ENCODE measurements around the gene AMOT. TPM values are rescaled to one million over a fixed set of nuclear protein-coding genes. Genes with fewer than 3 reads are reported as not detected.

AMOT gene
- total RNA-seq, 1 experiment from 2014 or later: 4.0 TPM

GRCh38 chrX:112851161-112851779, 10.6 kb upstream of the AMOT start:
- ChIA-PET POLR2A (no interaction called here), CTCF (interaction anchor here (0.6 kb wide), 1 partner anchor 10 kb away, joined by 4 read pairs; no protein-coding TSS in a partner anchor)
- in situ Hi-C loops (cut with HindIII; ENCODE audit: low pct_unique_long_range_greater_than_20kb, low sequenced_read_pairs) (no loop called here), intact Hi-C loops (cut with micrococcal nuclease; ENCODE audit: unreplicated experiment) (no loop called here)
- DNase-seq (ENCODE audit: low read depth, low spot score) (no peak), ATAC-seq (no peak)
- Histone ChIP-seq H3K9me3 (ENCODE audit: control insufficient read depth, insufficient read depth, low read depth, low read length) (no peaks in the 10 kb centered on the region), H3K36me3 (ENCODE audit: control insufficient read depth, insufficient read depth, low read length) (no peaks in the 10 kb centered on the region), H3K4me3 (ENCODE audit: low read depth in 2 of 2, low read length in 2 of 2) (no peak overlapping the region), H3K27ac (ENCODE audit: low read length) (no peak overlapping the region), H3K4me1 (ENCODE audit: control insufficient read depth, insufficient read depth, low read length) (no peaks in the 10 kb centered on the region), H3K27me3 (ENCODE audit: control insufficient read depth, insufficient read depth, low read length) (no peaks in the 10 kb centered on the region)
- TF ChIP-seq POLR2AphosphoS5 (IDR thresholded peaks at IDR 0.05; ENCODE audit: low read depth, low read length): no peak
- no peak for TF ChIP-seq SIN3A (IDR thresholded peaks at IDR 0.05; ENCODE audit: borderline replicate concordance, insufficient read depth, low read depth, low read length)
- no peak for TF ChIP-seq CTCF (IDR thresholded peaks at IDR 0.05)
- no peak for TF ChIP-seq REST (IDR thresholded peaks at IDR 0.05; ENCODE audit: insufficient read depth in 1 of 2, low read depth in 2 of 2, low read length in 1 of 2)
- TF ChIP-seq TCF7L2 (IDR thresholded peaks at IDR 0.05; ENCODE audit: low read depth, low read length): no peak
- no TSS peak for BruUV-seq (replicated peaks)

- Histone ChIP-seq H3K4me3 (ENCODE audit: low read depth in 2 of 2, low read length in 2 of 2) (no peak overlapping the region), H3K27me3 (ENCODE audit: control insufficient read depth, insufficient read depth, low read length) (no peaks in the 10 kb centered on the region), H3K27ac (ENCODE audit: low read length) (no peak overlapping the region), H3K9me3 (ENCODE audit: control insufficient read depth, insufficient read depth, low read depth, low read length) (no peaks in the 10 kb centered on the region), H3K36me3 (ENCODE audit: control insufficient read depth, insufficient read depth, low read length) (no peaks in the 10 kb centered on the region), H3K4me1 (ENCODE audit: control insufficient read depth, insufficient read depth, low read length) (no peaks in the 10 kb centered on the region)
- DNase-seq (ENCODE audit: low read depth, low spot score) (no peak), ATAC-seq (no peak)
- no peak for TF ChIP-seq POLR2AphosphoS5 (IDR thresholded peaks at IDR 0.05; ENCODE audit: low read depth, low read length)
- no peak for TF ChIP-seq TCF7L2 (IDR thresholded peaks at IDR 0.05; ENCODE audit: low read depth, low read length)
- no peak for TF ChIP-seq CTCF (IDR thresholded peaks at IDR 0.05)
- TF ChIP-seq REST (IDR thresholded peaks at IDR 0.05; ENCODE audit: insufficient read depth in 1 of 2, low read depth in 2 of 2, low read length in 1 of 2): no peak
- TF ChIP-seq SIN3A (IDR thresholded peaks at IDR 0.05; ENCODE audit: borderline replicate concordance, insufficient read depth, low read depth, low read length): no peak
- no TSS peak for BruUV-seq (replicated peaks)
- ChIA-PET POLR2A (no interaction called here), CTCF (no interaction called here)
- intact Hi-C loops (cut with micrococcal nuclease; ENCODE audit: unreplicated experiment): no loop called here
- in situ Hi-C loops (cut with HindIII; ENCODE audit: low pct_unique_long_range_greater_than_20kb, low sequenced_read_pairs): no loop called here
Measured at GRCh38 chrX:112849016-112849415, 8.4 kb upstream of the AMOT start.

Data from Panc1 (cell line).